Eye (tissue), 1 donor: ENCODE results near the gene RERG.

Source experiments
- DNase-seq: peaks from one replicate; pipeline ENCODE4 v3.0.0-alpha.2; 2015

RERG gene

GRCh38 chr12:15216036-15216889, 5.0 kb downstream of the RERG start:
- no peak for DNase-seq

- DNase-seq = no peak
These were observed 6.2 kb downstream of the RERG start for GRCh38 chr12:15214851-15215601.

- DNase-seq = peak; percentile 33
These were observed 8.3 kb downstream of the RERG start for GRCh38 chr12:15212930-15213329.

- peak; percentile 45 for DNase-seq
These were observed 11.4 kb downstream of the RERG start for GRCh38 chr12:15209782-15210181.

GRCh38 chr12:15208871-15209656, 12.2 kb downstream of the RERG start:
- no peak for DNase-seq

GRCh38 chr12:15208140-15208539, 13.1 kb downstream of the RERG start:
- DNase-seq = no peak

GRCh38 chr12:15206831-15207389, 14.3 kb downstream of the RERG start:
- DNase-seq = no peak

GRCh38 chr12:15206338-15206737, 14.9 kb downstream of the RERG start:
- no peak for DNase-seq

- no peak for DNase-seq
These were observed 15.7 kb downstream of the RERG start for GRCh38 chr12:15205341-15206010.

GRCh38 chr12:15201456-15201855, 19.8 kb downstream of the RERG start:
- no peak for DNase-seq

- no peak for DNase-seq
These were observed 20.2 kb downstream of the RERG start for GRCh38 chr12:15201056-15201455.

GRCh38 chr12:15200641-15201040, 20.6 kb downstream of the RERG start:
- DNase-seq = no peak

- DNase-seq = no peak
These were observed 21.3 kb downstream of the RERG start for GRCh38 chr12:15199930-15200329.

- no peak for DNase-seq
These were observed 24.3 kb downstream of the RERG start for GRCh38 chr12:15196678-15197505.

- no peak for DNase-seq
These were observed 25.0 kb downstream of the RERG start for GRCh38 chr12:15196221-15196620.

- DNase-seq = no peak
These were observed 26.5 kb downstream of the RERG start for GRCh38 chr12:15194456-15195368.

GRCh38 chr12:15193946-15194345, 27.3 kb downstream of the RERG start:
- DNase-seq = no peak

- DNase-seq = no peak
These were observed 28.5 kb downstream of the RERG start for GRCh38 chr12:15192720-15193119.

GRCh38 chr12:15188127-15188526, 33.1 kb downstream of the RERG start:
- DNase-seq = no peak

GRCh38 chr12:15186597-15186996, 34.6 kb downstream of the RERG start:
- peak; percentile 47 for DNase-seq
